Heart left ventricle (tissue), 13 donors: Measurements from ENCODE around the gene KREMEN1.

Source experiments
- POLR2A ChIP-seq, 2 donors: fragments of 450-650 bp; IDR thresholded peaks; one replicate each; pipeline ENCODE4 v1.6.1; 2017; ENCODE audit warnings: antibody characterized with exemption in 2 of 2, mild to moderate bottlenecking in 2 of 2, moderate library complexity in 2 of 2
- TF ChIP-seq, protein P1 (sequence below), 12 donors: fragments of 200-600 bp; sonication (generic) in 4 of 12; IDR thresholded peaks; one replicate each; pipeline versions ENCODE4 v1.5.0 to v1.8.0; 2018 to 2022; ENCODE audit warnings: antibody characterized with exemption in 12 of 12, mild to moderate bottlenecking in 5 of 12
- donor health status: ischemic (EF 13 %, LVEDD 7.1; RV severe dilation, severe dysfunction).
- donor health status: DM: no; HTN: yes; CAD: no.
- donor health status: DM: no; HTN: no; CAD: no.
- donor health status: ischemic (EF 25% LVEDD 6.9; RV normal size, moderate dysfunction).
- donor health status: ischemic (EF 25% LVEDD 5.7; RV mildly dilated, moderate dysfunction).
- donor health status: ischemic (EF 35%, LVEDD 5.7; RV mildly dilated, moderate dysfunction).
- donor health status: nonischemic (EF 11% LVEDD 7.7; RV severe dilation, severe dysfunction).
- donor health status: DM: yes; HTN: yes; CAD: no.
- donor health status: PGD.
- donor health status: ischemic (EF 29% LVEDD 5.4; RV normal size, mild dysfunction).
- donor health status: nonischemic (EF 23%, LVEDD 6.1; RV moderate dilation, normal function).

DNA sequence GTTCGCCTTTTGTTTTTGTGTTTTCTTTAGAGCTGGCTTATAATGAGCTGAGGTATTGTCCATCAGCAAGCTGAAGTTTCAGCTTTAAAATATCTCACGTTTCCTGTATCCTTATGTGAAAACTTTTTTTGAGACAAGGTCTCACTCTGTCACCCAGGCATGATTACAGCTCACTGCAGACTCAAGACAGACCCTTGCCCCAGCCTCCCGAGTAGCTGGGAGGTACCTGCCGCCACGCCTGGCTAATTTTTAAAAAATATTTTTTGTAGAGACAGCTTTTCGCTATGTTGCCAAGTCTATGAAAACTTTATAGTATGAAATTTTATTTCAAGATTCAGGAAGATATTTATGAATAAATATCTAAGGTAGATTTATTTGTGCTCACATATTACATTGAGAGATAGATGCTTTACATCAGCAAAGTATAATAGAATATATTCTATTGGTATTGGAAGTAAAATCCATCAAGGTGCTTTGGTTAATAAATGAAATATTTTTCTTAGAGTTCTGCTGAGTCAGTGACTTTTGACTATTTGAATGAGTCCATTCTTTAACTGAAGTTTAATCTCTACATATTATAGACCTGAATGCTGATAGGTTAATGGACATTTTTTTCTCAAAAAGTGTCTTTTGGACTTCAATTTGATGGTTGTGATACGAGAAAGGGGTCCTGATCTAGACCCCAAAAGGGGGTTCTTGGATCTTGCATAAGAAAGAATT lies 10.2 kb downstream of the KREMEN1 start:
- TF ChIP-seq, protein P1, sequence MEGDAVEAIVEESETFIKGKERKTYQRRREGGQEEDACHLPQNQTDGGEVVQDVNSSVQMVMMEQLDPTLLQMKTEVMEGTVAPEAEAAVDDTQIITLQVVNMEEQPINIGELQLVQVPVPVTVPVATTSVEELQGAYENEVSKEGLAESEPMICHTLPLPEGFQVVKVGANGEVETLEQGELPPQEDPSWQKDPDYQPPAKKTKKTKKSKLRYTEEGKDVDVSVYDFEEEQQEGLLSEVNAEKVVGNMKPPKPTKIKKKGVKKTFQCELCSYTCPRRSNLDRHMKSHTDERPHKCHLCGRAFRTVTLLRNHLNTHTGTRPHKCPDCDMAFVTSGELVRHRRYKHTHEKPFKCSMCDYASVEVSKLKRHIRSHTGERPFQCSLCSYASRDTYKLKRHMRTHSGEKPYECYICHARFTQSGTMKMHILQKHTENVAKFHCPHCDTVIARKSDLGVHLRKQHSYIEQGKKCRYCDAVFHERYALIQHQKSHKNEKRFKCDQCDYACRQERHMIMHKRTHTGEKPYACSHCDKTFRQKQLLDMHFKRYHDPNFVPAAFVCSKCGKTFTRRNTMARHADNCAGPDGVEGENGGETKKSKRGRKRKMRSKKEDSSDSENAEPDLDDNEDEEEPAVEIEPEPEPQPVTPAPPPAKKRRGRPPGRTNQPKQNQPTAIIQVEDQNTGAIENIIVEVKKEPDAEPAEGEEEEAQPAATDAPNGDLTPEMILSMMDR (IDR thresholded peaks at IDR 0.05): no peak
- no peak for TF ChIP-seq POLR2A (IDR thresholded peaks at IDR 0.05)
